Thyroid gland (tissue), 4 donors: ENCODE results near the gene SPTB. TPM values are rescaled to one million over a fixed set of nuclear protein-coding genes. Genes with fewer than 3 reads are reported as not detected.
"Not testable (repeated sequence)": the region's sequence is repeated elsewhere in the genome, so short reads cannot be mapped to it uniquely, and the experiment has no call there.

Source experiments
- DNase-seq, 2 donors: peaks; one replicate each; pipeline ENCODE4 v3.0.0-alpha.2; 2019
- H3K27ac ChIP-seq, 3 donors: fragments of 200-600 bp; sonication (generic); 1 replicate in 2 of 3; 2 replicates in 1 of 3; pipeline ENCODE4 v1.5.1; 2016 to 2019; ENCODE audit warnings: mild to moderate bottlenecking in 1 of 3, moderate library complexity in 1 of 3
- H3K27me3 ChIP-seq: fragments of 200-600 bp; sonication (generic); one replicate; pipeline ENCODE4 v1.5.1; 2019
- H3K36me3 ChIP-seq, 2 donors: fragments of 200-600 bp; sonication (generic); one replicate each; pipeline ENCODE4 v1.5.1; 2016 to 2019
- H3K4me1 ChIP-seq, 2 donors: fragments of 200-600 bp; sonication (generic); one replicate each; pipeline ENCODE4 v1.5.1; 2017 to 2019
- H3K4me3 ChIP-seq, 3 donors: fragments of 200-600 bp; sonication (generic); replicated peaks in 1 of 3; 1 replicate in 2 of 3; 2 replicates in 1 of 3; pipeline ENCODE4 v1.5.1; 2016; ENCODE audit warnings: mild to moderate bottlenecking in 1 of 3
- H3K9me3 ChIP-seq: fragments of 200-600 bp; sonication (generic); one replicate; pipeline ENCODE4 v1.5.1; 2017
- CTCF ChIP-seq, 6 experiments: fragments of 200-600 bp in 3 of 6; fragments of 450-650 bp in 3 of 6; sonication (generic) in 3 of 6; IDR thresholded peaks; one replicate each; pipeline ENCODE4 v1.5.1; 2016 to 2019; ENCODE audit warnings: antibody characterized with exemption in 6 of 6, mild to moderate bottlenecking in 2 of 6, inconsistent platforms in 1 of 6, moderate library complexity in 1 of 6
- POLR2A ChIP-seq, 2 donors: fragments of 450-650 bp; IDR thresholded peaks; one replicate each; pipeline ENCODE4 v1.6.1; 2017; ENCODE audit warnings: antibody characterized with exemption in 2 of 2, mild to moderate bottlenecking in 2 of 2, moderate library complexity in 1 of 2
- WGBS, 2 donors: methylation state at CpG; one replicate each; pipeline ENCODE4 v1.1.5; 2017; 5-methylcytosine and 5-hydroxymethylcytosine counted together
- intact Hi-C: fragments of 100-400 bp; cut with DNase I; formaldehyde crosslinking; loops from one replicate; pipeline ENCODE4 v1.15.1; 2023
- total RNA-seq, 4 donors: library from RNA; depleted of rRNA; stranded (reverse); fragments of >200 nt; gene quantifications; one replicate each; pipeline ENCODE4 v1.2.3, GENCODE V29; 2016

SPTB gene
- total RNA-seq, 4 donors from 2014 or later, result 0.33 to 1.9 (median 0.61) TPM

GRCh38 chr14:64915797-64916196, 36.1 kb upstream of the SPTB start:
- Histone ChIP-seq H3K27ac (no peak overlapping the region), H3K4me3 (no peak overlapping the region), H3K36me3 (no peaks in the 10 kb centered on the region), H3K9me3 (no peaks in the 10 kb centered on the region), H3K4me1 (peaks cover 22 to 39% of the 10 kb centered on the region in 2 donors), H3K27me3 (no peaks in the 10 kb centered on the region)
- TF ChIP-seq POLR2A (IDR thresholded peaks at IDR 0.05) (no peak), CTCF (IDR thresholded peaks at IDR 0.05) (no peak)
- intact Hi-C loops, result loop anchor here (10.0 kb wide), 1 partner anchor 69 kb away; the partner anchor contains the start of gene FNTB
- 95 to 96% methylated on average over 2 of the region's 2 CpGs for WGBS, 2 donors
- no peak for DNase-seq

- Histone ChIP-seq H3K36me3 (no peaks in the 10 kb centered on the region), H3K4me1 (peaks cover 21 to 32% of the 10 kb centered on the region in 2 donors), H3K27ac (peak overlapping the region in 2 of 3 donors; percentile 86 to 95), H3K27me3 (no peaks in the 10 kb centered on the region), H3K9me3 (no peaks in the 10 kb centered on the region), H3K4me3 (peak overlapping the region; percentile 27 to 91 (median 91))
- DNase-seq, result no peak
- intact Hi-C loops, result loop anchor here (10.0 kb wide), 1 partner anchor 70 kb away; the partner anchor contains the start of gene FNTB
- 31 to 32% methylated on average over 4 of the region's 4 CpGs for WGBS, 2 donors
- TF ChIP-seq POLR2A (IDR thresholded peaks at IDR 0.05) (no peak), CTCF (IDR thresholded peaks at IDR 0.05) (no peak)
Measured at GRCh38 chr14:64915029-64915424, 35.3 kb upstream of the SPTB start.

- Histone ChIP-seq H3K27ac (peak within 1 kb of the TSS; percentile 52 to 95 (median 86)), H3K36me3 (no peaks in the 10 kb centered on the region), H3K27me3 (no peaks in the 10 kb centered on the region), H3K4me1 (peaks cover 17 to 26% of the 10 kb centered on the region in 2 donors), H3K4me3 (peak within 1 kb of the TSS; percentile 27 to 91 (median 91)), H3K9me3 (no peaks in the 10 kb centered on the region)
- WGBS, 2 donors, result 0 to 1% methylated on average over 20 to 49 of the region's 49 CpGs
- TF ChIP-seq CTCF (IDR thresholded peaks at IDR 0.05) (no peak), POLR2A (IDR thresholded peaks at IDR 0.05) (peak; percentile 20 to 89)
- DNase-seq, result peak; percentile 100
- intact Hi-C loops, result loop anchor here (10.0 kb wide), 1 partner anchor 70 kb away; the partner anchor contains the start of gene FNTB
Measured at GRCh38 chr14:64914237-64915028, 34.7 kb upstream of the SPTB start, which contains the start of gene CHURC1. Gene CHURC1, plus strand, starts transcription at chr14:64914455. Its CDS starts 41 bp downstream, at chr14:64914496.

GRCh38 chr14:64913477-64913876, 33.8 kb upstream of the SPTB start:
- not testable (repeated sequence) for H3K36me3 ChIP-seq, DNase-seq, H3K27ac ChIP-seq, H3K27me3 ChIP-seq, H3K9me3 ChIP-seq
- intact Hi-C loops, result loop anchor here (10.0 kb wide), 1 partner anchor 71 kb away; the partner anchor contains the start of gene FNTB
- 71 to 74% methylated on average over 5 of the region's 5 CpGs for WGBS, 2 donors
- Histone ChIP-seq H3K4me1 (peaks cover 16 to 22% of the 10 kb centered on the region in 2 donors), H3K4me3 (peak overlapping the region in 1 of 3 donors; percentile 91)

GRCh38 chr14:64912261-64912660, 32.6 kb upstream of the SPTB start:
- no peak overlapping the region for H3K27ac ChIP-seq
- no peak for TF ChIP-seq POLR2A (IDR thresholded peaks at IDR 0.05)
- no peak for TF ChIP-seq CTCF (IDR thresholded peaks at IDR 0.05)
- H3K4me1 ChIP-seq, result peaks cover 13 to 14% of the 10 kb centered on the region in 2 donors
- H3K9me3 ChIP-seq, result no peaks in the 10 kb centered on the region
- no peaks in the 10 kb centered on the region for H3K27me3 ChIP-seq
- no peak for DNase-seq
- intact Hi-C loops, result loop anchor here (10.0 kb wide), 1 partner anchor 73 kb away; the partner anchor contains the start of gene FNTB
- H3K36me3 ChIP-seq, result no peaks in the 10 kb centered on the region
- H3K4me3 ChIP-seq, result no peak overlapping the region
- WGBS, 2 donors, result 48 to 55% methylated on average over 1 of the region's 1 CpG
